Measurements from ENCODE around the gene STK32B. TPM values are rescaled to one million over a fixed set of nuclear protein-coding genes. Genes with fewer than 3 reads are reported as not detected.

STK32B gene
- total RNA-seq, 1 experiment from 2014 or later: 1.1 TPM

- Histone ChIP-seq H3K9me3 (ENCODE audit: low read length) (no peaks in the 10 kb centered on the region), H3K4me2 (ENCODE audit: low read length) (no peak overlapping the region), H3K4me3 (ENCODE audit: low read length) (no peak overlapping the region), H3F3A (ENCODE audit: low read length, unreplicated experiment) (no peaks in the 10 kb centered on the region), H3K4me1 (ENCODE audit: insufficient read depth, low read length) (peaks cover 11% of the 10 kb centered on the region), H3K9ac (ENCODE audit: low read length) (no peak overlapping the region), H3K9me2 (replicated peaks; ENCODE audit: low read length) (no peaks in the 10 kb centered on the region), H3K79me2 (ENCODE audit: low read length) (no peaks in the 10 kb centered on the region), H3K27ac (ENCODE audit: low read length) (no peak overlapping the region), H3K36me3 (ENCODE audit: low read depth, low read length) (no peaks in the 10 kb centered on the region), H4K20me1 (ENCODE audit: low read length) (no peaks in the 10 kb centered on the region), H3K27me3 (ENCODE audit: low read length) (no peaks in the 10 kb centered on the region), H2AFZ (ENCODE audit: low read length) (no peak overlapping the region)
- no peak for TF ChIP-seq EZH2 (IDR thresholded peaks at IDR 0.05; ENCODE audit: low read length, unreplicated experiment)
- ATAC-seq: no peak
- BruUV-seq (replicated peaks): no TSS peak
- CTCF ChIA-PET: no interaction called here
- DNase-seq: no peak
- intact Hi-C loops (cut with micrococcal nuclease): no loop called here
- POLR2A ChIA-PET (ENCODE audit: unreplicated experiment): no interaction called here
Measured at GRCh38 chr4:5497489-5497888, 446.2 kb downstream of the STK32B start.

GRCh38 chr4:5500165-5500564 is 448.9 kb downstream of the STK32B start:
- no peak overlapping the region for H2AFZ ChIP-seq (ENCODE audit: low read length)
- TF ChIP-seq EZH2 (IDR thresholded peaks at IDR 0.05; ENCODE audit: low read length, unreplicated experiment): no peak
- TF ChIP-seq CTCF (conservative IDR thresholded peaks at IDR 0.05; ENCODE audit: low read depth, low read length): no peak
- TF ChIP-seq EZH2phosphoT487 (IDR thresholded peaks at IDR 0.05; ENCODE audit: borderline replicate concordance, low read length): no peak
- no peaks in the 10 kb centered on the region for H3K27me3 ChIP-seq (ENCODE audit: low read length)
- H3K4me3 ChIP-seq (ENCODE audit: low read length): no peak overlapping the region
- no peaks in the 10 kb centered on the region for H3K36me3 ChIP-seq (ENCODE audit: low read depth, low read length)
- no peaks in the 10 kb centered on the region for H3K9me3 ChIP-seq (ENCODE audit: low read length)
- H3F3A ChIP-seq (ENCODE audit: low read length, unreplicated experiment): no peaks in the 10 kb centered on the region
- no peaks in the 10 kb centered on the region for H3K79me2 ChIP-seq (ENCODE audit: low read length)
- 0 out of 2 replicates have a peak overlapping the region, but pooled peaks have one; percentile 31 for H3K4me2 ChIP-seq (ENCODE audit: low read length)
- peaks cover 11% of the 10 kb centered on the region for H3K4me1 ChIP-seq (ENCODE audit: insufficient read depth, low read length)
- H3K27ac ChIP-seq (ENCODE audit: low read length): 0 out of 2 replicates have a peak overlapping the region, but pooled peaks have one; percentile 8
- intact Hi-C loops (cut with micrococcal nuclease): no loop called here
- peak; percentile 55 for ATAC-seq
- H3K9ac ChIP-seq (ENCODE audit: low read length): no peak overlapping the region
- H3K9me2 ChIP-seq (replicated peaks; ENCODE audit: low read length): no peaks in the 10 kb centered on the region
- POLR2A ChIA-PET (ENCODE audit: unreplicated experiment): no interaction called here
- H4K20me1 ChIP-seq (ENCODE audit: low read length): no peaks in the 10 kb centered on the region
- no TSS peak for BruUV-seq (replicated peaks)
- CTCF ChIA-PET: no interaction called here
- peak; percentile 67 for DNase-seq

GRCh38 chr4:5503336-5503936 is 452.2 kb downstream of the STK32B start:
- Histone ChIP-seq H3K4me3 (ENCODE audit: low read length) (no peak overlapping the region), H3K27me3 (ENCODE audit: low read length) (no peaks in the 10 kb centered on the region), H4K20me1 (ENCODE audit: low read length) (no peaks in the 10 kb centered on the region), H3K9ac (ENCODE audit: low read length) (no peak overlapping the region), H3K4me1 (ENCODE audit: insufficient read depth, low read length) (peaks cover 11% of the 10 kb centered on the region), H3K4me2 (ENCODE audit: low read length) (no peak overlapping the region), H2AFZ (ENCODE audit: low read length) (no peak overlapping the region), H3K27ac (ENCODE audit: low read length) (no peak overlapping the region), H3K9me3 (ENCODE audit: low read length) (no peaks in the 10 kb centered on the region), H3K79me2 (ENCODE audit: low read length) (no peaks in the 10 kb centered on the region), H3K36me3 (ENCODE audit: low read depth, low read length) (no peaks in the 10 kb centered on the region), H3F3A (ENCODE audit: low read length, unreplicated experiment) (no peaks in the 10 kb centered on the region), H3K9me2 (replicated peaks; ENCODE audit: low read length) (no peaks in the 10 kb centered on the region)
- DNase-seq (no peak), ATAC-seq (no peak)
- POLR2A ChIA-PET (ENCODE audit: unreplicated experiment): no interaction called here
- no peak for TF ChIP-seq CTCF (conservative IDR thresholded peaks at IDR 0.05; ENCODE audit: low read depth, low read length)
- no peak for TF ChIP-seq EZH2phosphoT487 (IDR thresholded peaks at IDR 0.05; ENCODE audit: borderline replicate concordance, low read length)
- TF ChIP-seq EZH2 (IDR thresholded peaks at IDR 0.05; ENCODE audit: low read length, unreplicated experiment): no peak
- CTCF ChIA-PET: no interaction called here
- no TSS peak for BruUV-seq (replicated peaks)
- intact Hi-C loops (cut with micrococcal nuclease): no loop called here
